BE2C (cell line): Measurements from ENCODE around the gene ATG7.

Source experiments
- DNase-seq: peaks from one replicate; pipeline ENCODE4 v3.0.0-alpha.2; 2020
- H3K27me3 ChIP-seq: fragments of 250-450 bp; sonication (Bioruptor Pico); 2 replicates; pipeline ENCODE4 v1.5.1; 2020; ENCODE audit warnings: mild to moderate bottlenecking
- H3K36me3 ChIP-seq: fragments of 250-450 bp; sonication (Bioruptor Pico); 2 replicates; pipeline ENCODE4 v1.5.1; 2020; ENCODE audit warnings: mild to moderate bottlenecking
- H3K4me1 ChIP-seq: fragments of 250-450 bp; sonication (Bioruptor Pico); 2 replicates; pipeline ENCODE4 v1.5.1; 2020
- H3K4me3 ChIP-seq: 2 replicates; pipeline ENCODE4 v1.5.1; 2011; ENCODE audit warnings: low read depth, low read length
- H3K9me3 ChIP-seq: fragments of 250-450 bp; sonication (Bioruptor Pico); 2 replicates; pipeline ENCODE4 v1.5.1; 2020
- TF ChIP-seq, protein P1 (sequence below): IDR thresholded peaks from 2 replicates; pipeline ENCODE4 v1.5.1; 2012; ENCODE audit warnings: mild to moderate bottlenecking, low read depth, low read length

ATG7 gene

GRCh38 chr3:11551036-11551435 lies 278.8 kb downstream of the ATG7 start:
- no peak overlapping the region for H3K4me3 ChIP-seq
- H3K36me3 ChIP-seq, result peaks cover 2% of the 10 kb centered on the region; the same call in 1 of the 2 replicates
- TF ChIP-seq, protein P1, sequence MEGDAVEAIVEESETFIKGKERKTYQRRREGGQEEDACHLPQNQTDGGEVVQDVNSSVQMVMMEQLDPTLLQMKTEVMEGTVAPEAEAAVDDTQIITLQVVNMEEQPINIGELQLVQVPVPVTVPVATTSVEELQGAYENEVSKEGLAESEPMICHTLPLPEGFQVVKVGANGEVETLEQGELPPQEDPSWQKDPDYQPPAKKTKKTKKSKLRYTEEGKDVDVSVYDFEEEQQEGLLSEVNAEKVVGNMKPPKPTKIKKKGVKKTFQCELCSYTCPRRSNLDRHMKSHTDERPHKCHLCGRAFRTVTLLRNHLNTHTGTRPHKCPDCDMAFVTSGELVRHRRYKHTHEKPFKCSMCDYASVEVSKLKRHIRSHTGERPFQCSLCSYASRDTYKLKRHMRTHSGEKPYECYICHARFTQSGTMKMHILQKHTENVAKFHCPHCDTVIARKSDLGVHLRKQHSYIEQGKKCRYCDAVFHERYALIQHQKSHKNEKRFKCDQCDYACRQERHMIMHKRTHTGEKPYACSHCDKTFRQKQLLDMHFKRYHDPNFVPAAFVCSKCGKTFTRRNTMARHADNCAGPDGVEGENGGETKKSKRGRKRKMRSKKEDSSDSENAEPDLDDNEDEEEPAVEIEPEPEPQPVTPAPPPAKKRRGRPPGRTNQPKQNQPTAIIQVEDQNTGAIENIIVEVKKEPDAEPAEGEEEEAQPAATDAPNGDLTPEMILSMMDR, result no peak
- no peaks in the 10 kb centered on the region for H3K27me3 ChIP-seq
- no peaks in the 10 kb centered on the region for H3K4me1 ChIP-seq
- H3K9me3 ChIP-seq, result no peaks in the 10 kb centered on the region
- no peak for DNase-seq

DNA sequence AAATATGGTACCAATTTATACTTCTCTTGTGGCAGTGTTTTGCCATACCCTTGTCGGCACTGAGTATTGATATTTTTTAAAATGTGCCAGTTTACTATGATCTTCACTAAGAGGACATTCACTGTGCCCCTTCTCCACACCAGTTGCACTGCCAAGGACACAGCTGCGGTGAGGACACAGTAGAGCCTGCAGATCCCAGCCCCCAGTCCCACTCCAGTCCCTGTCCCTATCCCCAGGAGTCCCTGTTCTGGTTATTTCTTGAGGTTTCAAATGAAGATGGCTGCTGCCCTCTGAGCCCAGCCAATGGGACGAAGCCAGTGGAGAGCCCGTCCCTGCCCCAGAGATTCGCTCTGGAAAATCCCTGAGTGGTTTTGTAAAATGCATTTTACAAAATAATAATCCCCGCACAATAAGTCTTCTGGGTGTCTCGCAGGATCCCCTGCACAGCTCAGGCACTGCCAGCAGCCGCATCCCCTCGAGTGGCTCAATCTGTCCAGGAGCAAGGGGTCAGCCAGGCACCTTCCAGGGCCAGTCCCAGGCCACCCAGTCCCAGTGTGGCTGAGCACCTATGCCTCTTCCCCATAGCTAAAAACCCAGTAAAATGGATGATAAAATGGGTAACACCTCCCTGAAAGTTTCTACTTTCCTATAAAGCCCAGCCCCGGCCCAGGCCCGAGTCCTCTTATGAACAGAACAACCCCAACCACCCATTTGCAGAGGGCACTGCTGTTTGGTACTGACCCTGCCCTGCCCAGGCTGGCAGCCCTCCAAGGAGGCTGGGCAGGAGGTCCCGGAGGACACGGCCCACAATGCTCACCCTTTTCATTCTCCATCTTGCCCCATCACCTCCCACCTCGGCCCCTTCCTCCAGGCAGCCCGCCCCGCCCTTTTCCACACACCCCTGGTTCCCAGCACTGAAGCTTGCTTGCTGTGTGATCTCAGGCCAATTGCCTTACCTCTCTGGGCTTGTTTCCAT lies 280.4 kb downstream of the ATG7 start:
- H3K4me3 ChIP-seq, result no peak overlapping the region
- TF ChIP-seq, protein P1, result no peak
- H3K36me3 ChIP-seq, result peaks cover 2% of the 10 kb centered on the region; the same call in 1 of the 2 replicates
- no peaks in the 10 kb centered on the region for H3K9me3 ChIP-seq
- no peak for DNase-seq
- H3K27me3 ChIP-seq, result no peaks in the 10 kb centered on the region
- no peaks in the 10 kb centered on the region for H3K4me1 ChIP-seq

DNA sequence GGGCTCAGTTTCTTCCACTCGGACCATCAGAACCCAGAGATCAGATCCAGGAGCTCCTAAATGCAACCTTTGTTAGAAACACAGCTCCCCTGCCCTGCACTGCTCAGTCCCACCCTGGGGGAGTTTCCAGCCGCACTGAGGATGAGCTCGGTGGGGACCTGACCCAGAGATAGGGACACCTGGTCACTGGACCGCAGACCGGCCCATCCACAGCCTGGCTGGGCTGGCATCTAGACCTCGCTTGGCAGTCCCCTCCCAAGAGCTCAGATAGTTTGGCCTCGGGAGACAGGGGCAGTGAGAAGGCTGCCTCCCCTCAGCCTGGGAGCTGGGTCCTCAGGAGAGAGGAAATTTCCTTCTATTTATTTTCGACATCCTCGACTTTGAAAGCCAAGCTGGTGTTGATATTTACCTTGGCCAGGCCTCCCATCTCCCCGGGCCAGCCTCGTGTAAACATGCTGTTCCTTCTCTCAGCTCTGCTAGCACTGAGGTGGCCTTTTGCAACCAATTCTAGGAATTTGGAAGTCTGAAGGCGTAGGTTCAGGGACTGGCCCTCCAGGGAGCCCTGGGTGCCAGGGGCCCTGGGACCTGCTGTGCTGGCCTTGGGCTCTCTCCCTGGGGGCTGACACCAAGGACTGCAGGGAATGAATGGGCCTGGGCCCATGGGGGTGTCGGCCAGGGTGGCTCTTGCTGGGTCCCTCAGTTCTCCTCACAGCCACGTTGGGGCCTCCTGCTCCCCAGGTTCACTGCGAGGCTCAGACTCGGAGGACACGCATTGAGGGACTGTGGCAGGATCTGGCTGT lies 281.4 kb downstream of the ATG7 start:
- no peak for DNase-seq
- TF ChIP-seq, protein P1, result no peak
- H3K36me3 ChIP-seq, result peaks cover 2% of the 10 kb centered on the region; the same call in 1 of the 2 replicates
- H3K27me3 ChIP-seq, result no peaks in the 10 kb centered on the region
- H3K4me3 ChIP-seq, result no peak overlapping the region
- H3K4me1 ChIP-seq, result no peaks in the 10 kb centered on the region
- H3K9me3 ChIP-seq, result no peaks in the 10 kb centered on the region

DNA sequence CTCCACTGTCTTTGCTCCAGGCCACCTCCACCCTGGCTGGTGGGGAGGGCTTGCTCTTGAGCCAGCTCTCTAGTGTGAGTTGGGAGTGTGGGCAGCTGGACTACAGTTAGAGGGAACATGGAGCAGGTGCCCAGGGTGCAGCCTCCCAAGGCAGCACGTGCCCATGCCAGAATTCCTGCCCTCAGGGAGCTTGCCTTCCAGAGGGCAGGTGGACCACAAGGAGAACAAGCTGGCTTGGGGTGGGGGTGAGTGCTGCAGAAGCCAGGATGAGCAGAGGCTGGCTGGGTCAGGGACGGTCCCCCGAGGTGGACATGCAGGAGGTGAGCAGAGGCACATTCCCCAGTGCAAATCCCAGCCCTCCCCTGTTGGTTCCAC lies 282.0 kb downstream of the ATG7 start:
- H3K4me1 ChIP-seq, result no peaks in the 10 kb centered on the region
- no peak overlapping the region for H3K4me3 ChIP-seq
- H3K36me3 ChIP-seq, result peaks cover 2% of the 10 kb centered on the region; the same call in 1 of the 2 replicates
- DNase-seq, result no peak
- no peaks in the 10 kb centered on the region for H3K27me3 ChIP-seq
- TF ChIP-seq, protein P1, result no peak
- no peaks in the 10 kb centered on the region for H3K9me3 ChIP-seq

GRCh38 chr3:11554666-11555065 lies 282.5 kb downstream of the ATG7 start:
- H3K9me3 ChIP-seq, result no peaks in the 10 kb centered on the region
- no peak for DNase-seq
- H3K4me1 ChIP-seq, result no peaks in the 10 kb centered on the region
- no peak overlapping the region for H3K4me3 ChIP-seq
- H3K36me3 ChIP-seq, result peaks cover 2% of the 10 kb centered on the region; the same call in 1 of the 2 replicates
- TF ChIP-seq, protein P1, result no peak
- no peaks in the 10 kb centered on the region for H3K27me3 ChIP-seq
